A673 (cell line): Measurements from ENCODE around the gene TFB1M. TPM values are rescaled to one million over a fixed set of nuclear protein-coding genes. Genes with fewer than 3 reads are reported as not detected.

Experiments
- BruUV-seq: library from RNA; stranded (reverse); fragments of 400-500 nt; replicated peaks from 2 replicates; lab custom pipeline; 2021; lab: Mats Ljungman, UMichigan
- CTCF ChIA-PET: fragments of 300-600 bp; sonication (Branson Sonifier 250); formaldehyde crosslinking; loops from one replicate; lab custom pipeline; 2022; ENCODE audit warnings: antibody characterized with exemption; lab: Charles Lee
- POLR2A ChIA-PET: fragments of 300-600 bp; sonication (Branson Sonifier 250); formaldehyde crosslinking; loops from one replicate; lab custom pipeline; 2022; ENCODE audit warnings: antibody characterized with exemption; ENCODE audit not compliant: low non-redundant PET; lab: Charles Lee
- DNase-seq: peaks from one replicate; pipeline ENCODE4 v3.0.0-alpha.2; 2015; ENCODE audit warnings: low spot score
- H3K27ac ChIP-seq: fragments of 200-600 bp; sonication (generic); 2 replicates; pipeline ENCODE4 v1.5.1; 2016; ENCODE audit warnings: mixed run types, low read depth, mild to moderate bottlenecking, mixed read lengths, antibody characterized with exemption, low read length; ENCODE audit not compliant: poor library complexity, severe bottlenecking
- H3K27me3 ChIP-seq: fragments of 200-600 bp; sonication (generic); replicated peaks from 2 replicates; pipeline ENCODE4 v1.6.1; 2017; ENCODE audit warnings: mixed run types, low read depth, mild to moderate bottlenecking, mixed read lengths, antibody characterized with exemption, low read length; ENCODE audit not compliant: insufficient read depth, poor library complexity
- H3K36me3 ChIP-seq: fragments of 200-600 bp; sonication (generic); 2 replicates; pipeline ENCODE4 v1.6.1; 2016; ENCODE audit warnings: mixed run types, mild to moderate bottlenecking, mixed read lengths, antibody characterized with exemption, low read length; ENCODE audit not compliant: insufficient read depth, poor library complexity, severe bottlenecking
- H3K4me1 ChIP-seq: fragments of 200-600 bp; sonication (generic); 2 replicates; pipeline ENCODE4 v1.6.1; 2017; ENCODE audit warnings: mixed run types, mild to moderate bottlenecking, mixed read lengths, antibody characterized with exemption, low read length; ENCODE audit not compliant: insufficient read depth, poor library complexity, severe bottlenecking
- H3K4me3 ChIP-seq: fragments of 200-600 bp; sonication (generic); 2 replicates; pipeline ENCODE4 v1.5.1; 2016; ENCODE audit warnings: low read depth, mixed run types, mild to moderate bottlenecking, mixed read lengths, low read length; ENCODE audit not compliant: poor library complexity, severe bottlenecking
- H3K9me3 ChIP-seq: fragments of 200-600 bp; sonication (generic); 2 replicates; pipeline ENCODE4 v1.6.1; 2016; ENCODE audit warnings: mixed run types, low read depth, mild to moderate bottlenecking, mixed read lengths, antibody characterized with exemption, low read length; ENCODE audit not compliant: poor library complexity, severe bottlenecking
- EZH2 ChIP-seq: fragments of 200-600 bp; sonication (generic); IDR thresholded peaks from 2 replicates; pipeline ENCODE4 v1.6.1; 2017; ENCODE audit warnings: borderline replicate concordance, low read depth, mild to moderate bottlenecking, mixed read lengths, antibody characterized with exemption, low read length; ENCODE audit not compliant: poor library complexity, severe bottlenecking
- intact Hi-C: fragments of 100-400 bp; cut with micrococcal nuclease; formaldehyde crosslinking; loops from one replicate; pipeline ENCODE4 v1.10.0; 2022; ENCODE audit not compliant: unreplicated experiment
- total RNA-seq: library from RNA; stranded (reverse); gene quantifications from 2 replicates; pipeline ENCODE4 v1.2.3, GENCODE V29; 2021
- TF ChIP-seq, protein P1 (sequence below): fragments of 300-800, 200-600 bp; sonication (generic); conservative IDR thresholded peaks from 2 replicates; pipeline ENCODE4 v1.5.1; 2017; ENCODE audit warnings: low read depth, mild to moderate bottlenecking, antibody characterized with exemption, low read length, moderate library complexity, mixed read lengths

The TFB1M gene
- total RNA-seq, 1 experiment from 2014 or later, result 40.3 TPM

GRCh38 chr6:155276638-155277037 lies 37.6 kb downstream of the TFB1M start:
- BruUV-seq, result no TSS peak
- Histone ChIP-seq H3K9me3 (no peaks in the 10 kb centered on the region), H3K27ac (no peak overlapping the region), H3K4me1 (peaks cover 28% of the 10 kb centered on the region), H3K27me3 (no peaks in the 10 kb centered on the region), H3K4me3 (no peak overlapping the region), H3K36me3 (peaks cover 14% of the 10 kb centered on the region)
- no peak for DNase-seq
- intact Hi-C loops, result no loop called here
- TF ChIP-seq EZH2, result no peak
- TF ChIP-seq, protein P1, sequence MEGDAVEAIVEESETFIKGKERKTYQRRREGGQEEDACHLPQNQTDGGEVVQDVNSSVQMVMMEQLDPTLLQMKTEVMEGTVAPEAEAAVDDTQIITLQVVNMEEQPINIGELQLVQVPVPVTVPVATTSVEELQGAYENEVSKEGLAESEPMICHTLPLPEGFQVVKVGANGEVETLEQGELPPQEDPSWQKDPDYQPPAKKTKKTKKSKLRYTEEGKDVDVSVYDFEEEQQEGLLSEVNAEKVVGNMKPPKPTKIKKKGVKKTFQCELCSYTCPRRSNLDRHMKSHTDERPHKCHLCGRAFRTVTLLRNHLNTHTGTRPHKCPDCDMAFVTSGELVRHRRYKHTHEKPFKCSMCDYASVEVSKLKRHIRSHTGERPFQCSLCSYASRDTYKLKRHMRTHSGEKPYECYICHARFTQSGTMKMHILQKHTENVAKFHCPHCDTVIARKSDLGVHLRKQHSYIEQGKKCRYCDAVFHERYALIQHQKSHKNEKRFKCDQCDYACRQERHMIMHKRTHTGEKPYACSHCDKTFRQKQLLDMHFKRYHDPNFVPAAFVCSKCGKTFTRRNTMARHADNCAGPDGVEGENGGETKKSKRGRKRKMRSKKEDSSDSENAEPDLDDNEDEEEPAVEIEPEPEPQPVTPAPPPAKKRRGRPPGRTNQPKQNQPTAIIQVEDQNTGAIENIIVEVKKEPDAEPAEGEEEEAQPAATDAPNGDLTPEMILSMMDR, result no peak
- ChIA-PET POLR2A (interaction anchor here (0.5 kb wide), 1 partner anchor 254 kb away, joined by 4 read pairs; no protein-coding TSS in a partner anchor), CTCF (no interaction called here)

- Histone ChIP-seq H3K4me3 (no peak overlapping the region), H3K4me1 (peaks cover 31% of the 10 kb centered on the region), H3K9me3 (no peaks in the 10 kb centered on the region), H3K27me3 (no peaks in the 10 kb centered on the region), H3K36me3 (peaks cover 14% of the 10 kb centered on the region), H3K27ac (no peak overlapping the region)
- POLR2A ChIA-PET, result no interaction called here
- CTCF ChIA-PET, result no interaction called here
- intact Hi-C loops, result no loop called here
- DNase-seq, result no peak
- BruUV-seq, result no TSS peak
- no peak for TF ChIP-seq EZH2
- TF ChIP-seq, protein P1, result no peak
These were observed 38.3 kb downstream of the TFB1M start for GRCh38 chr6:155275808-155276480.

DNA sequence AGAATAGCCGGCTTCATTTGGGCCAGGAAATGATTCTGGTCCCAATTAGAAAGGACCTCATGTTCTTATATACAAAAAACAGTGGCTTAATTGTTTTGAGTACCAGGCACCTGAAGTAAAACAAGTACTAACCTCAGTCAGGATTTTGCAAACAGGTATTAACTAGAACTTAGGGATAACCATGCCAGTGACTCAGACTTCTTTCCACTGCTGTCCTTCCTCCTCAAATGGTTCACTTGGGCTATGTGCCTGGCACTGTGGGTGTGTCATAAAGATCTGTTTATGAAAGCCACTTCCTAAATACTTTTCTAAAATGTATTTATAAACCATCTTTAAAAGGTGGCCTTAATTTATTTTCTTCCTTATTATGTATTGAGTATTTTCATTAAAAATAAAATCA lies 39.8 kb downstream of the TFB1M start:
- intact Hi-C loops, result no loop called here
- Histone ChIP-seq H3K27me3 (no peaks in the 10 kb centered on the region), H3K4me1 (peaks cover 31% of the 10 kb centered on the region), H3K36me3 (peaks cover 10% of the 10 kb centered on the region), H3K27ac (no peak overlapping the region), H3K4me3 (no peak overlapping the region), H3K9me3 (no peaks in the 10 kb centered on the region)
- ChIA-PET POLR2A (no interaction called here), CTCF (no interaction called here)
- no peak for DNase-seq
- TF ChIP-seq, protein P1, result no peak
- no TSS peak for BruUV-seq
